GM12873 (cell line): ENCODE results near the gene PI16.
A peak's percentile ranks its signal among the peaks of the same experiment; 100 is the strongest.

Experiments used
- CTCF ChIP-seq: IDR thresholded peaks from 2 replicates; pipeline ENCODE4 v1.5.1; 2012; ENCODE audit warnings: low read depth, mild to moderate bottlenecking, moderate library complexity, low read length, control low read depth; ENCODE audit not compliant: insufficient read depth; ENCODE audit errors: missing control alignments

PI16 gene

GRCh38 chr6:36912586-36912985 lies 42.0 kb upstream of the PI16 start:
- TF ChIP-seq CTCF: no peak

- TF ChIP-seq CTCF: no peak
These were observed 41.5 kb upstream of the PI16 start for GRCh38 chr6:36913082-36913481.

GRCh38 chr6:36914227-36914794 lies 40.2 kb upstream of the PI16 start:
- TF ChIP-seq CTCF: peak; percentile 18

GRCh38 chr6:36915599-36915998 lies 38.9 kb upstream of the PI16 start:
- no peak for TF ChIP-seq CTCF

GRCh38 chr6:36916126-36916525 lies 38.4 kb upstream of the PI16 start:
- TF ChIP-seq CTCF: no peak

GRCh38 chr6:36917541-36918193 lies 36.9 kb upstream of the PI16 start:
- TF ChIP-seq CTCF: no peak

GRCh38 chr6:36920049-36920448 lies 34.5 kb upstream of the PI16 start:
- TF ChIP-seq CTCF: no peak
